Stimulated activated CD4-positive, alpha-beta T cell treated with anti-CD3 and anti-CD28 coated beads, Interleukin-1b, Interleukin-23, amount 100 ng/mL, for 4 hours (primary cell): ENCODE data around the gene RHOXF2.
"Not testable (repeated sequence)": the region's sequence is repeated elsewhere in the genome, so short reads cannot be mapped to it uniquely, and the experiment has no call there.

Experiments
- DNase-seq, 2 donors: peaks; one replicate each; pipeline ENCODE4 v3.0.0-alpha.2; 2020; ENCODE audit warnings: low read depth in 2 of 2

Gene RHOXF2, protein sequence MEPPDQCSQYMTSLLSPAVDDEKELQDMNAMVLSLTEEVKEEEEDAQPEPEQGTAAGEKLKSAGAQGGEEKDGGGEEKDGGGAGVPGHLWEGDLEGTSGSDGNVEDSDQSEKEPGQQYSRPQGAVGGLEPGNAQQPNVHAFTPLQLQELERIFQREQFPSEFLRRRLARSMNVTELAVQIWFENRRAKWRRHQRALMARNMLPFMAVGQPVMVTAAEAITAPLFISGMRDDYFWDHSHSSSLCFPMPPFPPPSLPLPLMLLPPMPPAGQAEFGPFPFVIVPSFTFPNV

DNA sequence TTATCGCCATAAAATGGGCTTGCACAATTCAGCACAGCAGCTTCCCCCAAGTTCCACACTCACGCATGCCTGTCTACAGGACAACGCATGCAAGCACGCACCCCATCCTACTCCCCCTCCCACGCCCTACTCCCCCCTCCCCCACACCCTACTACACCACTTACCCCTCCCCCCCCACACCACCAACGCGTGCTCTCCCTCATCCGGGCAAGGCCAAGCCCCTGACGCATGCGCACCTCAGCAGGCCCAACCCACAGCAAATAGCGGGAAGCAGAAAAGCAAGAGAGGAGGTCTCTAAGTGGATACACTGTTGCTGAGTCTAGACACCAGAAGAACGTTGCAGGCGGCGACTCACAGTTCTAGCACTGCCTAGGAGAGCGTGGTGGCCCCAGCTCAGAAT, at the start of gene RHOXF2:
RHOXF2 (plus strand) TSS at position 301 of the 400 bp plus-strand sequence. CDS start 138 bp downstream, outside the sequence.
- not testable (repeated sequence) for DNase-seq

DNA sequence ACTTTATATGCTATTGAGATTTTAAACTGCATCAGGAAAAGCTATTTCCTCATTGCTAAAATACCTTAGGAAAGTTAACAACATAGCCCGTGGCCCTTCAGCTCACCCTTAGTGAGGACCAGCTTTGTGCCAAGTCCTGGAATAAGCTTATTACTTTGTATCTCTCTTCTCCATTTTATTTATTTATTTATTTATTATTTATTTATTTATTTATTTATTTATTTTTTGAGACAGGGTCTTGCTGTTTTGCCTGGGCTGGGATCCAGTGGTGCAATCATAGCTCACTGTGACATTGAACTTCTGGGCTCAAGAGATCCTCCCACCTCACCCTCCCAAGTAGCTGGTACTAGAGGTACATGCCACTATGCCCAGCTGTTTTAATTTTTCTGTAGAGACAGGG, 49.0 kb upstream of the RHOXF2 start:
- DNase-seq, result no peak

DNA sequence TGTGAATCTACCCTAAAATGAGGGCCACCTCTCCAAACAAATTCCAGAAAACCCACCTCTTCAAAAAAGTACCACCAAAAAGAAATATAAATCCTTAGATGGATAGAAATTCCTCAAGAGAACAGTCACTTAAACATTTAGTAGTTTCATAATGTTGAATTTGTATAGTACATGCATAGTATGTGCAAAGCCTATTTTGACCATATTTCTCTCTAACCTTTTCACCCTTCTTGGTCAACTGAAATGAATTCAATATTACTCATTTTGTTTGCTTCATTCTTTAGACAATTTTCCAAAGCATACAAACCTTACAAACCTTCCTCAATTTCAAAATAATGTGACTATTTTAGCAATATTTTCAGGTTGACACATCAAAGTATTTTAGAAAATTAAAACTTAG, 46.8 kb upstream of the RHOXF2 start:
- DNase-seq, result no peak

DNA sequence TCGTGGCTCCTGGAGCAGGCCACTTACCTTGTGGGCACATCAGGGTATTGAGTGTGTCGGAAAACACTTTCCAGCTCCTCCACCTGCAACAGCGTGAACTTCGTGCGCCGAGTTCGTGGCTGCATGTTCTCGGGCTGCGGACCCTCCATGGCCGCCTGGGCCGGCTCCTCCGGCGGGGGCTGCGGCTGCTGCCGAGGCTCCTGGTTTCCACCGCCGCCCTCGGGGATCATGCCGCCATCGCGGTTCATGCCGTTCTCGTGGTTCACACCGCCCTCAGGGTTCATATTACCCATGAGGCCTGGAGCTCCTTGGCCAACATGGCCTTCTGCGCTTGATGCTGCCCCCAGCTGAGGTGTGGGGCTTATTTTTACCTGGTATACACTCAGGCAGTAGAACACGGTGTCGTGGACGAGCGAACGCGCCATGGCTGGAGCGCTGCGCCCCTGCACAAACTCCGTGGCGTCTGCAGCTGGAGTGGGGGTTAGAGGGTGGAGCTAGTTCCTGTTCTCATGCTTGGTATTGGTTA, 42.9 kb upstream of the RHOXF2 start, which contains the start of gene RHOXF1:
RHOXF1 (minus strand) TSS at position 476 of the 526 bp plus-strand sequence; CDS start at position 425, 51 bp downstream.
- no peak for DNase-seq

DNA sequence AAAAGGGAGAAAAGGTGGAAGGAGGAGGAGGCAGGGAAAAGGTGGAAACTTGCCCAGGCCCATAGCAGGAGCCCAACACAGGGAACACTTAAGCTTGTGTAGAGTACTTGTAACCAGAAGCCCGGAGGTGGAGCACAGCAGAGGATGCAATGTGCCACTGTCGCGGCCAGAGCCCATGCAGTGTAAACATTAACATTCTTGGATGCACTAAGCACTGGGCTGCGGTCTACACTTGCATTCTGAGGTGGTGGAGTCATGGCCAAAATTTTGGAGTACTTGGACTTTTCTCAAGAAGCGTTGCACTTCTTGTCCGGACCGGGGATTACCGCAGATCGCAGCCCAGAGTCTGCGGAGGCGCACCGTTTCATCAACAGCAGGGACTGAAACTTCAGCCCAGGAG, 38.2 kb upstream of the RHOXF2 start:
- no peak for DNase-seq

DNA sequence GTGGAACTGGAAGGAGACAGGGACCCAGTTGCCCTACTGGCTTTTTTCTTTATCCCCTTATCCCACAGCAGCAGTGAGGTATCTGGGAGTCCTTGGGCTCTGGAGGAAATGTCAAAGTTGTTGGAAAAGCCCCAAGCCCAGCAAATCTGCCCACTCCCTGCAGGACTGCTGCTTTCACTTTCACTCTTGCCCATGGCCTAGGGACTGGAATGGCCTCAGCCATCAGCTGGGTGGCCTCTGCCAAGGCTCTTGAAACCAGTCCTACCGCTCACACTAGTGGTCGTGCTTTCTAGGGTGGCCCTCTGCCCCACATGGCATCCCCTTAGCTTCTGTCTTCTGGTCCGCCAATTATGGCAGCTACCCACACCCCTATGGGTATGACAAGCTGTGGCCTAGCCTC, 33.0 kb upstream of the RHOXF2 start:
- DNase-seq, result no peak

DNA sequence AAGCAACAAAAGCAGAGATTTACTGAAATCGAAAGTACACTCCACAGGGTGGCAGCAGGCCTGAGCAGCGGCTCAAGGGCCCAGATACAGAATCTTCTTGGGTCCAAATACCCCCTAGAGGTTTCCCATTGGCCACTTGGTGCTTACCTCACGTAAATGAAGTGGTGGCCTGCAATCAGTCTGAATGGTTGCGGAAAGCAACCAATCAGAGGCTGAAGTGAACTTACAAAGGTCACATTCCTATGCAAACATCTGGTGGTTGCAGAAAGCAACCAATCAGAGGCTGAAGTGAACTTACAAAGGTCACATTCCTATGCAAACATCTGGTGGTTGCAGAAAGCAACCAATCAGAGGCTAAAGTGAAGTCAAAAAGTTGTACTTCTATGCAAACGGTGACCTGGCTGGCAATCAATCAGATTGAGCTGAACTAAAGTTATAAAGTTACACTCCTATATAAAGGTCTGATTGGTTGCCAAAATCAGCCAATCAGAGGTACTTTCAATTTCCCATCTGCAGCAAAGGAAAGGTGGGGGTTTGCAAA, 30.0 kb upstream of the RHOXF2 start:
- not testable (repeated sequence) for DNase-seq

DNA sequence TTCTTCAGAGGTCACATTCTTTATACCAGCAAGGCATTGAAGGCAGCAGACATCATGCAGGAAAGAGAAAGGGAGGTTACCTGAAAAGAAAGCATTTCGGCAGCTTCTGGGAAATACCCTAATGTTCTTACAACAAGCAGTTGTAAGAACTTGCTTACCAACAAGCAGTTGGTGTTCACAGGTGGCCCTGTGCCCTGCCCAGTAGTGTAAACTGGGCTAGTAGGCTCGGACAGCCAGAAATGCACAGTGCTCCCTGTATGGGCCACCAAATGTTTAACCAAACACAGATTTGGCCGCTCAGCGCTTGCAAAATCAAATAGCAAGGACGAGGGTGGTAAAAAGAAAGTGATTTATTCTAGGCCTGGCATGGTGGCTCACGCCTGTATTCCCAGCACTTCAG, 22.3 kb upstream of the RHOXF2 start:
- no peak for DNase-seq

DNA sequence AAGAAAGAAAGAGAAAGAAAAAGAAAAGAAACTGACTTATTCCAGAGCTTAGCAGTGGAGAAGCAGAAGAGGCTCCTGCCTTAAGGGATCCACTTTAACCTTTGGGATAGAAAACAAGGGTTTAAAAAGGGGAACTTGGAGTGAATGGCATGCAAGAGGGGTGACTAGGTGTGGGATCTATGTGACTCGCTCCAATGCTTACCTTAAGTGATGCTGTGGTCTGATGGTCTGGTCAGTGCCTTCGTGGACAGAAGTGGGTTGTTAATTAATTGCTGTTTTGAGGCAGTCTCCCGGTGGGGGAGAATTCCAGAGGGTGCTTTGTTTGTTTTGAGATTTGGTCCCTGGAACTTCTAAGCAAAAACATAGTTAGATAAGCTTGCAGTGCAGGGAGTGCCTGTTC, 21.6 kb upstream of the RHOXF2 start:
- DNase-seq, result no peak

DNA sequence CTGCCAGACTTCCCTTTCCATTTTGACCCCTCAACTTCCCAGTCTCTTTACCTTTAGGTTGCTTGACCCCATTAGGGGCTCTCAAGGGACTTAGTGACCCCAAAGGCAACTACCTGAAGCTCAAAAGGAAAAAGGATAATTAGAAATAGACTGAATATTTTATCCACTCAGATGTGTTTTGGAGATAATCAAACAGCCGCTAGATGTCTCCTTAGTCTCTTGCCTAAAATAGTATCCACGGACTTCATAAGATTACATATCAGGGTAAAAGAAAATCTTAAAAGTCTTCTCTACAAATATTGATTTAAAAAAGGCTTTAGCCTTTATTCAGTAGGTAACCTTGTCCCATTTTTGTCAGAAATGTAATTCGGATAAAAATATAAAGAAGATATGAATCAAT, 21.0 kb upstream of the RHOXF2 start:
- no peak for DNase-seq

DNA sequence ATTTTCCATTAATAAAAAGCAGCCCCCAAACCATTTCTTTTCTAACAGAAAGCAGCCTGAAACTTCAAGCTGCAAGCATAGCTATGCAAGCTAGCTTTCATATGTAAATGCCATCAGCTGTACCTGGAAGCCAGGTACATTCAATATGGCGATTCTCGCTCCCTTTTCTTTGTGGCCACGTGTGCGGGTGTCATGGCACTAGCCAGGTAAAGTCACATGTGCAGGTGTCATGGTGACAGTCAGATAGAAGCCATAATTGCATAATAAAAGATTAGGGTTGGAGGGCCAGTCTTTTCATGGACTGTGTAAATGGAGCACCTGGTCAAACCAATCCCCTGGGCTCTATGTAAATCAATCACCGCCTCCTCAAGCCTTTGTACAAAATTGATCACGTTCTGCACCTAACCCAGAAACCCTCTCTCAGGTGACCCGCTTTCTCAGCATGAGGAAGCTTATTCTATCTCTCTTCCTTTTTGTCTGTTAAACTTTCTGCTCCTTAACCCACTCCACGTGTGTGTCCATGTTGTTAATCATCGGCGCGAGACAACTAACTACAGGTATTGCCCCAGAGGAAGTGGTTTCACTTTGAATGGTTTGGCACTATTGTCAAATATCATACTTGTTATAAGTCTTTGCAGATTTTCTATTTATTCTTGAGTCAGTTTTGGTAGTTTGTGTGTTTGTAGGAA, 18.0 kb upstream of the RHOXF2 start:
- DNase-seq, result no peak

DNA sequence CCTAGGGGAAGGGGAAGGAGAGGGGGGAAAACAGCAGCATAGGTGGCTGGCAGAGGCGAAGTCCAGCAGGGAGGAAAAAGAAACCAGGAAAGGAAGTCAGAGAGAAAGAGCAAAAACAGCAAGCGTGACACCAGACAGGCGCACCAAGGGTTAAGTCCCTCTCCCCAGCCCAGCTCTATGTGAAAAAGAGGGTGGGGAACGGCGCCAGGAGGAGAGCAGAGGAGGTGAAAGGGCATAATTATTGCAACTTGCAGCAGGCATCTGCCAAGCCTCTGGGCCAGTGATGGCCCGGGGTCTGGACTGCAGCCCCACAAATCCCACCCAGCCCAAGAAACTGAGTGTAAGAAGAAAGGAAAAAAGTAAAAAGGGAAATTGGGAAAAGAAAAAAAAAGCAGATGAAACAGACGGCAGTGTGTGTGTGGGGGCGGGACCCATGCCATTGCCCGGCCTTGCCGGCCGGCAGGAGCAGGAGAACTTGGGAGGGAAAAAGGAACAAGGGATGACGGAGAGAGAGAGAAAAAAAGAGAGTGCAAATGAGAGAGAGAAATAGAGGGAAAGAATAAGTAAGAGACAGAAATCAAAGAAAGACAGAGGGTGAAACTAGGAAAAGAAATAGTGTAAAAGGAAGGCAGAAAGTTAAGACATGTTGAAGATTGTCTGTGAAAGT, 14.1 kb upstream of the RHOXF2 start:
- DNase-seq, result no peak

DNA sequence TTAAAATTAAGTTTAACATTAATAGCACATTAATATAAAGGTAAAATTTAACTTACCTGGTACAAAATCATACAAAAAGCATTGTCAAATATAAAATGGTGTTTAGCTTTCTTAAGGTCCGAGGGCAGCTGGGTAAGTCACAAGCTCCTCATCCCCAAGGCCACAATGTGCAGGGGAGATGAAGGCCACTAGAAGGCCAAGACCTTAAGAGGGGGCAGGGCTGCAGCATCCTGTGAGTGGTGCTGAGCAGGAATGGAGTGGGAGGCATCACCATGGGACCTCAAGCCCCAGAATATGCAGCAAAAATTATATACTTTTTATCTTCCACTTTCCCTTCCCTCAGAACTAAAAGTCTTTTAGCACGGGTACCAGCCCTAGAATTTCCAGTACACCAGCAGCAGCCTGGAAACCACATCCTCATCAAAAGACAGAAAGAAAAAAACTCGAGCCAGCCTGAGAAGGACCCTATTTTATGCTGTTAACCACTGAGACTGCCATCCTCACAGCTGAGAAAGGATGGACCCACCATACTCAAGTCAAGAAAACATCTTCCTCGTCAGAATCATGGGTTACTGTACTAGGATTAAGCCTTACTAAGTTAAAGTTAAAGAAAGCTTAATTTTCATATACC, 13.0 kb upstream of the RHOXF2 start:
- DNase-seq, result no peak

DNA sequence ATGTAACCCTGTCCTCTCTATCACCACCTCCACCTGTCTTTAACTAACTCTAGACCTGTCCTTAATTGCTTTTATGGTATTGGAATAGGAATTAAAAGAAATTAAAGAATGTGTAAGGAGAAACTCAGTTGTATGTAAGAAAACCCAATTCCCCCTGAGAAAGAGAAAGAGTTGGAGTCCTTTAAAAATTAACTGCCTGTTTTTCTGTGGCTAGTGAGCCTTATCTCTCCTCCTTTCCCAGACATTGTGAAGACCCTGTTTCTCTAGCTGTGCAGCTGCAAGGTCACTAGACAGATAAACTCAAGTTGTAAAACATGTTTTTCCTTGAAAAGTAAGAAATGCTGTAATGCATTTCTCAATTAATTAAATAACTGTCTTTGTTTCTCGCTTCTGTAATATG, 12.1 kb upstream of the RHOXF2 start:
- DNase-seq, result not testable (repeated sequence)

DNA sequence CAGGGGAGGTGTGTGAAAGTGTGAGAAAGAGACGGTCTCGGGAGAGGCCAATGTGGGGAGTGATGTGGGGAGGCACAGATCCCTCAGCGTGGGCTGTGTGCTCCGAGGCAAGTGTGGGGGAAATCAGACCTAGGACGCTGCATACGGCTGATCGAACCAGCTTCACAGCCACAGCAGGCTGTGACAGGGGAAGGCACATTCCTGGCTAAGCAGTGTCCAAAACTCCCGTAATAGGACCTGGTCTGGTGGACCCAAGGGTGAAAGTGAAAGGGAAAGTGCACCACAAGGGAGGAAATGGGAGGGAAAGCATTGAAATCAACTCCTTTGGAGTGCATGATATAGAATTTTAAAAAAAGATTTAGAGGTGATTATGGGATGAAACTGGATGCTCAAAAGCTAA, 10.9 kb upstream of the RHOXF2 start:
- DNase-seq, result no peak

DNA sequence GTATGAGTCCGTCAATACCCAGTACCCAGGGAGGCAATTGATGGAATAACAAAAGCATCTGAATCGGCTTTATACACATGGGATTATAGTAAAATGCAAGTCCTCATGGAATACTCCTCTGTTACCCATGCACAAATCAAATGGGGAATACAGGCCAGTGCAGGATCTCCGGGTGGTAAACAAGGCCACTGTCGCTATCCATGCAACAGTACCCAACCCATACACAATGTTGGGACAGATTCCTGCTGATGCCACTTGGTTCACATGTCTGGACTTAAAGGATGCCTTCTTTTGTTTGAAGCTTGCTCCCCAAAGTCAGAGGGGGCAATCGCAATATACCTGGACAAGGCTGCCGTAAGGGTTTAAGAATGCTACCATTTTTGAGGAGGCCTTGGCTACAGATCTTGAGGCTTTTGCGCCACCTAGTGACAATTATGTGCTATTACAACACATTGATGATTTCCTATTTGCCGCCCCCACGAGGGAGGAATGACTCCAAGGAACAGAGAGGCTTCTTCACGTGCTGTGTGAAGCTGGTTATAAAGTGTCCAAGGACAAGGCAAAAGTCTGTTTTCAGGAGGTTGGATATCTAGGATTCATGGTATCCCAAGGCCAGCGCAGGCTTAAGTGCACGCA, 8.2 kb upstream of the RHOXF2 start:
- not testable (repeated sequence) for DNase-seq

DNA sequence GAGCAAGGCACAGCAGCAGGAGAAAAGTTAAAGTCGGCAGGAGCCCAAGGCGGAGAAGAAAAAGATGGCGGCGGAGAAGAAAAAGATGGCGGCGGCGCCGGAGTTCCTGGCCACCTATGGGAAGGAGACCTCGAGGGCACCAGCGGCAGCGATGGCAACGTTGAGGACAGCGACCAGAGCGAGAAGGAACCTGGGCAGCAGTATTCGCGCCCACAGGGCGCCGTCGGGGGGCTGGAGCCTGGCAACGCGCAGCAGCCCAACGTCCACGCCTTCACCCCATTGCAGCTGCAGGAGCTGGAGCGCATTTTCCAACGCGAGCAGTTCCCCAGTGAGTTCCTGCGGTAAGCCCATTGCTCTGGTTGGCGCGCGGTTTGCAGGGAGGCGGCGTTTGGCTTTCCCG, 673 bp downstream of the RHOXF2 start:
- DNase-seq, result not testable (repeated sequence)

DNA sequence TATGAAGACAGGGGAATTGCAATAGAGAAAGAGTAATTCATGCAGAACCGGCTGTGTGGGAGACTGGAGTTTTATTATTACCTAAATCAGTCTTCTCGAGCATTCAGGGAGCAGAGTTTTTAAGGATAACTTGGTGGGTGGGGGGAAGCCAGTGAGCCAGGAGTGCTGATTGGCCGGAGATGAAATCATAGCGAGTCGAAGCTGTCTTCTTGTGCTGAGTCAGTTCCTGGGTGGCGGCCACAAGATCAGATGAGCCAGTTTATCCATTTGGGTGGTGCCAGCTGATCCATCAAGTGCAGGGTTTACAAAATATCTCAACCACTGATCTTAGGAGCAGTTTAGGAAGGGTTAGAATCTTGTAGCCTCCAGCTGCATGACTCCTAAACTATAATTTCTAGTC, 34.8 kb downstream of the RHOXF2 start:
- not testable (repeated sequence) for DNase-seq

DNA sequence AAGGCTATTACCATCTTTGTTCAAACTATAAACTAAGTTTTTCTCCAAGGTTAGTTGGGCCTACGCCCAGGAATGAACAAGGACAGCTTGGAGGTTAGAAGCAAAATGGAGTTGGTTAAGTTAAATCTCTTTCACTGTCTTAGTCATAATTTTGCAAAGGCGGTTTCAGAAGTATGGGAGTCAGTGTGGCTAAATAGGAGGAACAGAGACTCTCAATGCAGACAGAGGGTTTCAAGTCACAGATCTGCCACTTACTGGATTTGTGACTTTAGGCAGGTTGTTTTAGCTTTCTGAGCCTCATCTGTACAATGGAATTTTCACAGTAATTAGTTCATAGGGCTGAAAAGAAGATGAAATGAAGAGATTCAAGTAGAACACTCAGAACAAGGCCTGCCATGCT, 35.3 kb downstream of the RHOXF2 start:
- not testable (repeated sequence) for DNase-seq

DNA sequence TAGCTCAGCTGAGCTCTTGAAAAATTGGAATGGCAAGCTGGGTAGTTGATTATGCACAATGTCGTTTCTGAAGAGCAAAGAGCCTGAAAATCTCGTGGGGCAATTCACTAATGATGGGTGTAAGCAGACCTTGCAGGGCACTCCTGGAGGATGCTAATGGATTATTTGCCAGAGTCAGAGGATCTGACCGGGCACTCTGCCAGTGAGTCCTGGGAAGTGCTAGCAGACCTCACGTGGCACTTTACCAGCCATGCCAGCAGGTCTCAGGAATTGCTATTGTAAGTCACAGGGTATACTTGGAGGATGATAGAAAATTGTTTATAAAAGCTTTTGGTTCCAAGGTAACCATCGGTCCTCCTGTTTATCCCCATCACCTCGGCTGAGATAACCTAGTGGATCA, 37.4 kb downstream of the RHOXF2 start:
- DNase-seq, result not testable (repeated sequence)

DNA sequence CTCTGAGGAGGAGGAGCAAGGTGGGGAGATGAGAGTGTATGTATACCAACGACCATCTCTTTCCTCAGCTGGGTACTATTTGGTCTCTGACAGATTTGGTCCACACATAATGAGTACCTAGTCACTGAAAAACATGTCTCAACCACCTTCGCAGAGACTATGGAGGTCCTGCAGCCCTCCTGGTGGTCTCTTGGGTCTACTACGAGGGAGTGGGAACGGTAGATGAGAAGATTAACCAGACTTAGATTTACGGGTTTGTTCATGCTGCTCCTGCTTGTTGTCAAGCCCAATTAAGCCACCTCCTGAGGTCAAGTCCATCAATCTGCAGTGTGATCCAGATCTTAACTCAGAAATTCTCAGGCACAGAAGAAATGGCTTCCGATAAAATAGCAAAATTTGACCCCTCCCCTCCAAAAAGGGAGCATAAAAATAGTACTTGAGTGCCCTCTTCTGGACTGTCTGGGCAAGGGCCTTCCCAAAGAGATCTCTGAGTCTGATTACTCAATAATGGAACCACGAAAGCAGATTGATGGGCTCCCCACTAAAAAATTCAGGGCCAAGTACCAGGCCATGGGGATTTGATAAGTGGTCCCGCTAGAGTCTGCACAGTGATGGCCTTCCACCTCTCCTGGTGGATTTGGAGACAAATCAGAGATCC, 38.3 kb downstream of the RHOXF2 start:
- not testable (repeated sequence) for DNase-seq
